A549 (cell line): ENCODE results near the gene CLDN18. TPM values are rescaled to one million over a fixed set of nuclear protein-coding genes. Genes with fewer than 3 reads are reported as not detected.

Experiments
- ATAC-seq, 2 experiments: fragments of 200-7000 bp in 1 of 2; fragments of >200 bp in 1 of 2; cut with Nextera tagmentation in 1 of 2; cut with Tn5 transposase in 1 of 2; 3 replicates each; pipeline versions ENCODE4 v1.8.0 to v1.9.1; 2018 to 2020; ENCODE audit warnings: mild to moderate bottlenecking in 1 of 2, moderate library complexity in 1 of 2
- CTCF ChIA-PET: fragments of 300-600 bp; sonication (Branson Sonifier 250); formaldehyde crosslinking; extraction: SDS; loops from one replicate; lab custom pipeline; 2021; ENCODE audit warnings: antibody characterized with exemption, inconsistent platforms; lab: Yijun Ruan, JAX
- POLR2A ChIA-PET: fragments of 350-600 bp; formaldehyde crosslinking; extraction: SDS; loops from one replicate; lab custom pipeline; 2021; ENCODE audit warnings: antibody characterized with exemption, inconsistent platforms; lab: Yijun Ruan, JAX
- DNase-seq, 2 experiments: peaks; one replicate each; pipeline versions ENCODE4 v3.0.0 to v3.0.0-alpha.2; 2011 to 2016; ENCODE audit warnings: low read depth in 1 of 2, low spot score in 1 of 2
- FAIRE-seq: peaks from 2 replicates; lab custom pipeline; 2011; peaks lifted over from hg19 to GRCh38; lab: Jason Lieb, UNC
- H3K27ac ChIP-seq, 2 experiments: fragments of >200 bp; sonication (Bioruptor Twin); formaldehyde crosslinking; 3 replicates each; pipeline ENCODE4 v1.5.1; 2016 to 2017
- H3K4me1 ChIP-seq: fragments of >200 bp; sonication (Bioruptor Twin); formaldehyde crosslinking; 3 replicates; pipeline ENCODE4 v1.6.1; 2016
- H3K4me2 ChIP-seq: fragments of >200 bp; sonication (Bioruptor Twin); formaldehyde crosslinking; 3 replicates; pipeline ENCODE4 v1.6.1; 2016
- H3K4me3 ChIP-seq: fragments of >200 bp; sonication (Bioruptor Twin); formaldehyde crosslinking; 3 replicates; pipeline ENCODE4 v1.5.1; 2016
- H3K9me3 ChIP-seq: fragments of >200 bp; sonication (Bioruptor Twin); formaldehyde crosslinking; 3 replicates; pipeline ENCODE4 v1.6.1; 2016
- CBX8 ChIP-seq: fragments of 200-600 bp; sonication (generic); IDR thresholded peaks from 2 replicates; pipeline ENCODE4 v1.6.1; 2016
- CEBPB ChIP-seq, 2 experiments: fragments of >200 bp in 1 of 2; sonication (Bioruptor Twin) in 1 of 2; formaldehyde crosslinking in 1 of 2; IDR thresholded peaks; 2 replicates each; pipeline ENCODE4 v1.6.1; 2012 to 2016
- FOSL2 ChIP-seq, 2 experiments: fragments of 450-650 bp in 1 of 2; fragments of >200 bp in 1 of 2; sonication (Bioruptor Twin) in 1 of 2; formaldehyde crosslinking; IDR thresholded peaks; 2 replicates each; pipeline versions ENCODE4 v1.5.0 to v1.6.1; 2016 to 2020; ENCODE audit warnings: mild to moderate bottlenecking in 1 of 2, moderate library complexity in 1 of 2
- FOXS1 ChIP-seq: fragments of 250-450 bp; sonication (Bioruptor Pico); IDR thresholded peaks from 2 replicates; pipeline ENCODE4 v1.5.0; 2020; ENCODE audit warnings: mild to moderate bottlenecking, moderate library complexity
- HMGXB4 ChIP-seq: fragments of 250-450 bp; sonication (Bioruptor Pico); IDR thresholded peaks from 2 replicates; pipeline ENCODE4 v1.5.0; 2021; ENCODE audit warnings: mild to moderate bottlenecking, moderate library complexity, borderline replicate concordance
- HOXB5 ChIP-seq: fragments of 250-450 bp; sonication (Bioruptor Pico); IDR thresholded peaks from 2 replicates; pipeline ENCODE4 v1.5.0; 2020; ENCODE audit warnings: mild to moderate bottlenecking, moderate library complexity
- JUN ChIP-seq, 2 experiments: fragments of >200 bp; sonication (Bioruptor Twin); formaldehyde crosslinking; IDR thresholded peaks; 2 replicates in 1 of 2; 3 replicates in 1 of 2; pipeline ENCODE4 v1.6.1; 2016 to 2017
- JUNB ChIP-seq: fragments of >200 bp; sonication (Bioruptor Twin); formaldehyde crosslinking; IDR thresholded peaks from 2 replicates; pipeline ENCODE4 v1.6.1; 2016
- KDM5A ChIP-seq: fragments of 200-600 bp; sonication (generic); IDR thresholded peaks from 2 replicates; pipeline ENCODE4 v1.6.1; 2016; ENCODE audit warnings: antibody characterized with exemption, mild to moderate bottlenecking
- MAFK ChIP-seq: fragments of 450-650 bp; IDR thresholded peaks from 2 replicates; pipeline ENCODE4 v1.6.1; 2014; ENCODE audit not compliant: partially characterized antibody
- MAZ ChIP-seq: fragments of 150-350 bp; IDR thresholded peaks from 2 replicates; pipeline ENCODE4 v1.6.1; 2014; ENCODE audit warnings: antibody characterized with exemption, low read depth, low read length, borderline replicate concordance
- NR3C1 ChIP-seq: fragments of >200 bp; sonication (Bioruptor Twin); formaldehyde crosslinking; IDR thresholded peaks from 3 replicates; pipeline ENCODE4 v1.6.1; 2017
- PHF8 ChIP-seq: fragments of 200-600 bp; sonication (generic); IDR thresholded peaks from 2 replicates; pipeline ENCODE4 v1.6.1; 2016; ENCODE audit warnings: low read depth, mild to moderate bottlenecking, antibody characterized with exemption, moderate library complexity, borderline replicate concordance
- POLR2A ChIP-seq: IDR thresholded peaks from 2 replicates; pipeline ENCODE4 v1.6.1; 2012; ENCODE audit warnings: mild to moderate bottlenecking, low read length
- RAD21 ChIP-seq, 2 experiments: fragments of >200 bp in 1 of 2; sonication (Bioruptor Twin) in 1 of 2; formaldehyde crosslinking in 1 of 2; IDR thresholded peaks in 1 of 2; conservative IDR thresholded peaks in 1 of 2; 2 replicates in 1 of 2; 3 replicates in 1 of 2; pipeline ENCODE4 v1.6.1; 2012 to 2018; ENCODE audit warnings: inconsistent platforms in 1 of 2
- TP53 ChIP-seq: fragments of 250-450 bp; sonication (Bioruptor Pico); IDR thresholded peaks from 2 replicates; pipeline ENCODE4 v1.5.0; 2021; ENCODE audit warnings: mild to moderate bottlenecking, moderate library complexity
- ZC3H11A ChIP-seq: fragments of 450-650 bp; IDR thresholded peaks from 2 replicates; pipeline ENCODE4 v1.6.1; 2014; ENCODE audit warnings: antibody characterized with exemption, mild to moderate bottlenecking
- ZSCAN20 ChIP-seq: fragments of 250-450 bp; sonication (Bioruptor Pico); IDR thresholded peaks from 2 replicates; pipeline ENCODE4 v1.8.0; 2022; ENCODE audit warnings: mild to moderate bottlenecking, moderate library complexity
- WGBS: methylation state at CpG from one replicate; pipeline ENCODE4 v1.1.6; 2017; ENCODE audit errors: missing lambda C conversion rate; 5-methylcytosine and 5-hydroxymethylcytosine counted together
- polyA plus RNA-seq, 4 experiments: library from polyadenylated mRNA; depleted of rRNA in 3 of 4; stranded (reverse); fragments of >200 nt; fragmentation: RNase III in 1 of 4; extraction: RNeasy Plus Mini Kit Qiagen cat#74134 plus additional on column Dnase treatment in 1 of 4; gene quantifications; 2 replicates in 3 of 4; 3 replicates in 1 of 4; pipeline ENCODE4 v1.2.3, GENCODE V29; 2011 to 2017
- TF ChIP-seq, protein P1 (sequence below): fragments of 150-350 bp; IDR thresholded peaks from 2 replicates; pipeline ENCODE4 v1.6.1; 2014; ENCODE audit warnings: low read depth, mild to moderate bottlenecking, low read length

Gene CLDN18
- polyA plus RNA-seq, 2 of the 4 experiments (the other 2 are of a cell fraction) = not detected

DNA sequence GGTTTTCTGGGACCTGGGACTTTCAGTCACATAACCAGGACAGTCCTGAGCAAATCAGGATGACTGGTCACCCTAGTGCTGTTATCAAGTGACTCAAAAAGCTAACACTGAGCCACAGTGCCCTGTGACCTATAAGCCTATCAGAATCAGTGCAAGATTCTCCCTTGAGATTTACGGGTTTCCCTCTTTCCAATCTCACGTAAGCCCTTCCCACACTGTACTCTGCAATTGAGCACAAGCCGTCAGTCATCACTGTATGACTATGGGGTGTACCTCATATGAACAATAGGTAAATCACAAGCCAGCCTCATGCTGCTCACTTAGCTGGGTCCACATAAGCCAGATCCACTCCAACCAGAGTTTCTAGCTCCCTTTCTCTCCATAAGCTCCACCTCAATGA, 21.0 kb upstream of the CLDN18 start:
- TF ChIP-seq HMGXB4 (CRISPR knock-in tag) (no peak), ZSCAN20 (CRISPR knock-in tag) (no peak), HOXB5 (CRISPR knock-in tag) (no peak), NR3C1 (no peak), RAD21 (conservative IDR thresholded peaks at IDR 0.05 in 1 of 2, IDR thresholded peaks at IDR 0.05 in 1 of 2) (no peak), TP53 (CRISPR knock-in tag) (no peak), PHF8 (no peak), MAFK (no peak), POLR2A (no peak), FOXS1 (CRISPR knock-in tag) (no peak), JUN (IDR thresholded peaks at IDR 0.05) (no peak)
- TF ChIP-seq, protein P1, sequence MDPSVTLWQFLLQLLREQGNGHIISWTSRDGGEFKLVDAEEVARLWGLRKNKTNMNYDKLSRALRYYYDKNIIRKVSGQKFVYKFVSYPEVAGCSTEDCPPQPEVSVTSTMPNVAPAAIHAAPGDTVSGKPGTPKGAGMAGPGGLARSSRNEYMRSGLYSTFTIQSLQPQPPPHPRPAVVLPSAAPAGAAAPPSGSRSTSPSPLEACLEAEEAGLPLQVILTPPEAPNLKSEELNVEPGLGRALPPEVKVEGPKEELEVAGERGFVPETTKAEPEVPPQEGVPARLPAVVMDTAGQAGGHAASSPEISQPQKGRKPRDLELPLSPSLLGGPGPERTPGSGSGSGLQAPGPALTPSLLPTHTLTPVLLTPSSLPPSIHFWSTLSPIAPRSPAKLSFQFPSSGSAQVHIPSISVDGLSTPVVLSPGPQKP = no peak
- ATAC-seq = peak in 1 of 2 experiments; percentile 13; a peak in 1 of 6 replicates
- POLR2A ChIA-PET = no interaction called here
- DNase-seq = no peak
- peaks cover 6% of the 10 kb centered on the region; the same call in 1 of the 3 replicates for H3K9me3 ChIP-seq
- no peak overlapping the region for H3K27ac ChIP-seq
- no peak overlapping the region for H3K4me2 ChIP-seq
- 34% methylated on average over 3 of the region's 3 CpGs for WGBS
- CTCF ChIA-PET = no interaction called here
- no peak for FAIRE-seq
- H3K4me3 ChIP-seq = no peak overlapping the region
- H3K4me1 ChIP-seq = no peaks in the 10 kb centered on the region

DNA sequence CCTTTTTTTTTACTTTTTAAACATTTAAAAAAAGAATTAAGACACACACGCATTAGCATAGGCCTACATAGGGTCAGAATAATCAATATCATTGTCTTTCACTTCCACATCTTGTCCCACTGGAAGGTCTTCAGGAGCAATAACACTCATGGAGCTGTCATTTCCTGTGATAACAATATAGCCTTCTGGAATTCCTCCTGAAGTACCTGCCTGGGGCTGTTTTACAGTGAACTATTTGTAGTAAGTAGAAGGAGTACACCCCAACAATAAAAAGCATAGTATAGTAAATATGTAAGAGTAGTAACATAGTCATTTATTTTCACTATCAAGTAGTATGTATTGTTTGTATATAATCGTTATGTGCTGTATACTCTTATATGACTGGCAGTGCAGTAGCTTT, 19.5 kb upstream of the CLDN18 start:
- CTCF ChIA-PET = no interaction called here
- TF ChIP-seq MAZ (no peak), CBX8 (no peak), JUNB (no peak)
- TF ChIP-seq, all 56 proteins: peak for 0
- POLR2A ChIA-PET = no interaction called here
- FAIRE-seq = no peak
- no peak for ATAC-seq
- 42% methylated on average over 2 of the region's 2 CpGs for WGBS
- no peaks in the 10 kb centered on the region for H3K4me1 ChIP-seq
- DNase-seq = no peak
- H3K4me2 ChIP-seq = no peak overlapping the region
- peaks cover 7% of the 10 kb centered on the region; the same call in 1 of the 3 replicates for H3K9me3 ChIP-seq
- no peak overlapping the region for H3K4me3 ChIP-seq
- H3K27ac ChIP-seq = no peak overlapping the region

GRCh38 chr3:137992592-137992991, 17.4 kb upstream of the CLDN18 start:
- Histone ChIP-seq H3K4me1 (no peaks in the 10 kb centered on the region), H3K4me2 (no peak overlapping the region), H3K9me3 (peaks cover 7% of the 10 kb centered on the region; the same call in 1 of the 3 replicates), H3K4me3 (no peak overlapping the region), H3K27ac (no peak overlapping the region)
- POLR2A ChIA-PET = no interaction called here
- DNase-seq (no peak), ATAC-seq (no peak), FAIRE-seq (no peak)
- CTCF ChIA-PET = no interaction called here
- TF ChIP-seq CEBPB (IDR thresholded peaks at IDR 0.05) = no peak
- 0% methylated on average over 4 of the region's 4 CpGs for WGBS

- ChIA-PET CTCF (interaction anchor here (2.9 kb wide), 1 partner anchor 27 kb away, joined by 10 read pairs; no protein-coding TSS in a partner anchor), POLR2A (no interaction called here)
- DNase-seq (no peak), FAIRE-seq (no peak), ATAC-seq (no peak)
- Histone ChIP-seq H3K4me3 (no peak overlapping the region), H3K4me1 (no peaks in the 10 kb centered on the region), H3K27ac (no peak overlapping the region), H3K9me3 (peaks cover 7% of the 10 kb centered on the region; the same call in 1 of the 3 replicates), H3K4me2 (no peak overlapping the region)
- TF ChIP-seq FOSL2 (IDR thresholded peaks at IDR 0.05) (no peak), FOSL2 (CRISPR knock-in tag; IDR thresholded peaks at IDR 0.05) (no peak), CEBPB (IDR thresholded peaks at IDR 0.05) (no peak), KDM5A (no peak), ZC3H11A (no peak)
- 36% methylated on average over 12 of the region's 18 CpGs for WGBS
These were observed 11.6 kb upstream of the CLDN18 start for GRCh38 chr3:137998121-137999042.
